Liver (tissue), 9 donors: ENCODE data around the gene CDH1. TPM values are rescaled to one million over a fixed set of nuclear protein-coding genes. Genes with fewer than 3 reads are reported as not detected.

ENCODE experiments used
- DNase-seq: peaks from one replicate; pipeline ENCODE4 v3.0.0-alpha.2; 2017; ENCODE audit warnings: low spot score
- H3K27ac ChIP-seq, 2 donors: one replicate each; pipeline ENCODE4 v1.7.0; 2013; ENCODE audit warnings: inconsistent platforms in 2 of 2, low read length in 2 of 2, control low read depth in 1 of 2, low read depth in 1 of 2, mild to moderate bottlenecking in 1 of 2
- H3K27me3 ChIP-seq, 4 donors: one replicate each; pipeline versions ENCODE4 v1.6.1 to v1.7.0; 2013; ENCODE audit warnings: low read length in 3 of 4, inconsistent platforms in 1 of 4, mild to moderate bottlenecking in 1 of 4, moderate library complexity in 1 of 4; ENCODE audit not compliant: control insufficient read depth in 4 of 4, insufficient read depth in 4 of 4
- H3K36me3 ChIP-seq, 4 donors: one replicate each; pipeline versions ENCODE4 v1.6.1 to v1.7.0; 2013; ENCODE audit warnings: low read length in 3 of 4, mild to moderate bottlenecking in 3 of 4, low read depth in 1 of 4, moderate library complexity in 1 of 4; ENCODE audit not compliant: control insufficient read depth in 4 of 4, insufficient read depth in 3 of 4
- H3K4me1 ChIP-seq, 4 donors: one replicate each; pipeline versions ENCODE4 v1.6.1 to v1.7.0; 2013; ENCODE audit warnings: low read length in 3 of 4, mild to moderate bottlenecking in 3 of 4, moderate library complexity in 1 of 4; ENCODE audit not compliant: control insufficient read depth in 4 of 4, insufficient read depth in 4 of 4
- H3K4me3 ChIP-seq, 3 donors: one replicate each; pipeline versions ENCODE4 v1.6.1 to v1.7.0; 2013; ENCODE audit warnings: low read length in 3 of 3, control low read depth in 1 of 3, low read depth in 1 of 3, mild to moderate bottlenecking in 1 of 3
- H3K9ac ChIP-seq, 2 donors: one replicate each; pipeline ENCODE4 v1.7.0; 2013; ENCODE audit warnings: low read length in 2 of 2, mild to moderate bottlenecking in 2 of 2, moderate library complexity in 2 of 2, control low read depth in 1 of 2, low read depth in 1 of 2
- H3K9me3 ChIP-seq, 4 donors: one replicate each; pipeline versions ENCODE4 v1.6.1 to v1.7.0; 2013; ENCODE audit warnings: low read length in 3 of 4; ENCODE audit not compliant: control insufficient read depth in 4 of 4
- EGR1 ChIP-seq, 2 donors: IDR thresholded peaks; 2 replicates each; pipeline ENCODE4 v1.6.1; 2016 to 2018; ENCODE audit warnings: antibody characterized with exemption in 2 of 2, low read depth in 2 of 2
- FOXA1 ChIP-seq: IDR thresholded peaks from 2 replicates; pipeline ENCODE4 v1.6.1; 2016; ENCODE audit warnings: antibody characterized with exemption
- GABPA ChIP-seq, 2 donors: IDR thresholded peaks in 1 of 2; conservative IDR thresholded peaks in 1 of 2; 2 replicates each; pipeline ENCODE4 v1.6.1; 2016; ENCODE audit warnings: antibody characterized with exemption in 2 of 2, mild to moderate bottlenecking in 1 of 2, moderate library complexity in 1 of 2
- HNF4A ChIP-seq, 2 donors: conservative IDR thresholded peaks; 2 replicates each; pipeline ENCODE4 v1.6.1; 2016; ENCODE audit warnings: antibody characterized with exemption in 2 of 2, mild to moderate bottlenecking in 2 of 2
- HNF4G ChIP-seq: IDR thresholded peaks from 2 replicates; pipeline ENCODE4 v1.6.1; 2016; ENCODE audit warnings: antibody characterized with exemption
- JUND ChIP-seq, 2 donors: IDR thresholded peaks; 2 replicates each; pipeline ENCODE4 v1.6.1; 2016; ENCODE audit warnings: antibody characterized with exemption in 2 of 2
- NR2F2 ChIP-seq: IDR thresholded peaks from 2 replicates; pipeline ENCODE4 v1.6.1; 2016; ENCODE audit warnings: antibody characterized with exemption
- RXRA ChIP-seq, 2 donors: IDR thresholded peaks; 2 replicates each; pipeline ENCODE4 v1.6.1; 2017 to 2018; ENCODE audit warnings: antibody characterized with exemption in 2 of 2, mild to moderate bottlenecking in 1 of 2
- SP1 ChIP-seq: IDR thresholded peaks from 2 replicates; pipeline ENCODE4 v1.6.1; 2018; ENCODE audit warnings: antibody characterized with exemption, mild to moderate bottlenecking
- TAF1 ChIP-seq: conservative IDR thresholded peaks from 2 replicates; pipeline ENCODE4 v1.6.1; 2016; ENCODE audit warnings: antibody characterized with exemption, mild to moderate bottlenecking
- YY1 ChIP-seq: IDR thresholded peaks from 2 replicates; pipeline ENCODE4 v1.6.1; 2016; ENCODE audit warnings: antibody characterized with exemption, mild to moderate bottlenecking
- WGBS: extraction: QIAGEN DNeasy Blood & Tissue Kit; methylation state at CpG from one replicate; pipeline ENCODE4 v1.1.7; 2013; 5-methylcytosine and 5-hydroxymethylcytosine counted together
- polyA plus RNA-seq, 2 donors: library from polyadenylated mRNA; stranded (reverse) in 1 of 2; unstranded in 1 of 2; fragments of 200-250 nt in 1 of 2; fragments of >200 nt in 1 of 2; fragmentation: Nextera tagmentation in 1 of 2; extraction: Ambion mirVana in 1 of 2; gene quantifications; one replicate each; pipeline versions ENCODE4 v1.2.1 to v1.2.3, GENCODE V29; 2013 to 2015
- total RNA-seq, 2 donors: library from RNA; depleted of rRNA; stranded (reverse); fragments of >200 nt; gene quantifications; one replicate each; pipeline ENCODE4 v1.2.3, GENCODE V29; 2014
- TF ChIP-seq, protein P1 (sequence below): IDR thresholded peaks from 2 replicates; pipeline ENCODE4 v1.6.1; 2016; ENCODE audit warnings: antibody characterized with exemption
- TF ChIP-seq, protein P2 (sequence below): fragments of 150-350 bp; IDR thresholded peaks from 2 replicates; pipeline ENCODE4 v1.5.1; 2017; ENCODE audit warnings: improper control_type of control experiment, low read depth, low read length; ENCODE audit not compliant: missing input control
- TF ChIP-seq, protein P3 (sequence below): IDR thresholded peaks from 2 replicates; pipeline ENCODE4 v1.6.1; 2016; ENCODE audit warnings: antibody characterized with exemption, mild to moderate bottlenecking
- TF ChIP-seq, protein P4 (sequence below): IDR thresholded peaks from 2 replicates; pipeline ENCODE4 v1.6.1; 2016; ENCODE audit warnings: antibody characterized with exemption
- TF ChIP-seq, protein P5 (sequence below): IDR thresholded peaks from 2 replicates; pipeline ENCODE4 v1.6.1; 2016; ENCODE audit warnings: antibody characterized with exemption
- donor health status: healthy.
- donor health status: healthy.
- donor health status: healthy.
- donor health status: healthy.
- donor health status: healthy.

The CDH1 gene
- total and polyA plus RNA-seq, 4 donors, result 21.8 to 69.3 (median 50.3) TPM

DNA sequence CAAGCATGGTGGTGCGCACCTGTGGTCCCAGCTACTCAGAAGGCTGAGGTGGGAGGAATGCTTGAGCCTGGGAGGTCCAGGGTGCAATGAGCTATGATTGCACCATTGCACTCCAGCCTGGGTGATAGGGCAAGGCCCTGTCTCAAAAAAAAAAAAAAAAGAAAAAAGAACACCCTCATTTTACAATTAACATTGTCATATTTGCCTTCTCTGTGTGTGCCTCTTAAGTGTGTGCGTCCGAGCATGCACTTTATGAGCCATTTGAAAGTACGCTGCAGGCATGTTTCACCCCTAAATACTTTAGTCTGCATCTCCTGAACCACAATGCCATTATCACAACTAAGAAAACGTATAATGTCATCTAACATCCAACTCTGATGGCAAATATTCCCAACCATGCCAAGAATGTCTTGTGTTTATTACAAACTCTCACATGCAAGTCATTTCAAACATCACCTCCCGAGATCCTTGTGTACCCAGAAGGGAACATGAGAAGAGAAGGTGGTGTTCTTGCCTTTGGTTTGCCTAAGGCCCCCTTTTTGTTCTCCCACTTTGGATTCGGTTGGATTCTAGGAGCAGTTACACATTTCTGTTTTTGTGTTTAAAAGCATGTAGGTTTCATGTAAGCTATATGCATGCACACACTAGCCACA lies 38.0 kb downstream of the CDH1 start:
- DNase-seq, result no peak
- Histone ChIP-seq H3K9ac (no peak overlapping the region), H3K9me3 (no peaks in the 10 kb centered on the region), H3K4me1 (peaks cover 2 to 30% (median 14%) of the 10 kb centered on the region in 4 donors), H3K4me3 (no peak overlapping the region), H3K27ac (no peak overlapping the region), H3K36me3 (peaks cover 0 to 11% (median 7%) of the 10 kb centered on the region in 4 donors), H3K27me3 (no peaks in the 10 kb centered on the region)
- no peak for TF ChIP-seq TAF1
- no peak for TF ChIP-seq HNF4G
- TF ChIP-seq, protein P1, sequence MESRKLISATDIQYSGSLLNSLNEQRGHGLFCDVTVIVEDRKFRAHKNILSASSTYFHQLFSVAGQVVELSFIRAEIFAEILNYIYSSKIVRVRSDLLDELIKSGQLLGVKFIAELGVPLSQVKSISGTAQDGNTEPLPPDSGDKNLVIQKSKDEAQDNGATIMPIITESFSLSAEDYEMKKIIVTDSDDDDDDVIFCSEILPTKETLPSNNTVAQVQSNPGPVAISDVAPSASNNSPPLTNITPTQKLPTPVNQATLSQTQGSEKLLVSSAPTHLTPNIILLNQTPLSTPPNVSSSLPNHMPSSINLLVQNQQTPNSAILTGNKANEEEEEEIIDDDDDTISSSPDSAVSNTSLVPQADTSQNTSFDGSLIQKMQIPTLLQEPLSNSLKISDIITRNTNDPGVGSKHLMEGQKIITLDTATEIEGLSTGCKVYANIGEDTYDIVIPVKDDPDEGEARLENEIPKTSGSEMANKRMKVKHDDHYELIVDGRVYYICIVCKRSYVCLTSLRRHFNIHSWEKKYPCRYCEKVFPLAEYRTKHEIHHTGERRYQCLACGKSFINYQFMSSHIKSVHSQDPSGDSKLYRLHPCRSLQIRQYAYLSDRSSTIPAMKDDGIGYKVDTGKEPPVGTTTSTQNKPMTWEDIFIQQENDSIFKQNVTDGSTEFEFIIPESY, result no peak
- no peak for TF ChIP-seq GABPA (IDR thresholded peaks at IDR 0.05 in 1 of 2, conservative IDR thresholded peaks at IDR 0.05 in 1 of 2)
- no peak for TF ChIP-seq SP1
- TF ChIP-seq, protein P2, sequence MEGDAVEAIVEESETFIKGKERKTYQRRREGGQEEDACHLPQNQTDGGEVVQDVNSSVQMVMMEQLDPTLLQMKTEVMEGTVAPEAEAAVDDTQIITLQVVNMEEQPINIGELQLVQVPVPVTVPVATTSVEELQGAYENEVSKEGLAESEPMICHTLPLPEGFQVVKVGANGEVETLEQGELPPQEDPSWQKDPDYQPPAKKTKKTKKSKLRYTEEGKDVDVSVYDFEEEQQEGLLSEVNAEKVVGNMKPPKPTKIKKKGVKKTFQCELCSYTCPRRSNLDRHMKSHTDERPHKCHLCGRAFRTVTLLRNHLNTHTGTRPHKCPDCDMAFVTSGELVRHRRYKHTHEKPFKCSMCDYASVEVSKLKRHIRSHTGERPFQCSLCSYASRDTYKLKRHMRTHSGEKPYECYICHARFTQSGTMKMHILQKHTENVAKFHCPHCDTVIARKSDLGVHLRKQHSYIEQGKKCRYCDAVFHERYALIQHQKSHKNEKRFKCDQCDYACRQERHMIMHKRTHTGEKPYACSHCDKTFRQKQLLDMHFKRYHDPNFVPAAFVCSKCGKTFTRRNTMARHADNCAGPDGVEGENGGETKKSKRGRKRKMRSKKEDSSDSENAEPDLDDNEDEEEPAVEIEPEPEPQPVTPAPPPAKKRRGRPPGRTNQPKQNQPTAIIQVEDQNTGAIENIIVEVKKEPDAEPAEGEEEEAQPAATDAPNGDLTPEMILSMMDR, result no peak
- TF ChIP-seq, protein P3, sequence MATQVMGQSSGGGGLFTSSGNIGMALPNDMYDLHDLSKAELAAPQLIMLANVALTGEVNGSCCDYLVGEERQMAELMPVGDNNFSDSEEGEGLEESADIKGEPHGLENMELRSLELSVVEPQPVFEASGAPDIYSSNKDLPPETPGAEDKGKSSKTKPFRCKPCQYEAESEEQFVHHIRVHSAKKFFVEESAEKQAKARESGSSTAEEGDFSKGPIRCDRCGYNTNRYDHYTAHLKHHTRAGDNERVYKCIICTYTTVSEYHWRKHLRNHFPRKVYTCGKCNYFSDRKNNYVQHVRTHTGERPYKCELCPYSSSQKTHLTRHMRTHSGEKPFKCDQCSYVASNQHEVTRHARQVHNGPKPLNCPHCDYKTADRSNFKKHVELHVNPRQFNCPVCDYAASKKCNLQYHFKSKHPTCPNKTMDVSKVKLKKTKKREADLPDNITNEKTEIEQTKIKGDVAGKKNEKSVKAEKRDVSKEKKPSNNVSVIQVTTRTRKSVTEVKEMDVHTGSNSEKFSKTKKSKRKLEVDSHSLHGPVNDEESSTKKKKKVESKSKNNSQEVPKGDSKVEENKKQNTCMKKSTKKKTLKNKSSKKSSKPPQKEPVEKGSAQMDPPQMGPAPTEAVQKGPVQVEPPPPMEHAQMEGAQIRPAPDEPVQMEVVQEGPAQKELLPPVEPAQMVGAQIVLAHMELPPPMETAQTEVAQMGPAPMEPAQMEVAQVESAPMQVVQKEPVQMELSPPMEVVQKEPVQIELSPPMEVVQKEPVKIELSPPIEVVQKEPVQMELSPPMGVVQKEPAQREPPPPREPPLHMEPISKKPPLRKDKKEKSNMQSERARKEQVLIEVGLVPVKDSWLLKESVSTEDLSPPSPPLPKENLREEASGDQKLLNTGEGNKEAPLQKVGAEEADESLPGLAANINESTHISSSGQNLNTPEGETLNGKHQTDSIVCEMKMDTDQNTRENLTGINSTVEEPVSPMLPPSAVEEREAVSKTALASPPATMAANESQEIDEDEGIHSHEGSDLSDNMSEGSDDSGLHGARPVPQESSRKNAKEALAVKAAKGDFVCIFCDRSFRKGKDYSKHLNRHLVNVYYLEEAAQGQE, result no peak
- no peak for TF ChIP-seq NR2F2
- 89% methylated on average over 7 of the region's 7 CpGs for whole genome bisulfite sequencing

DNA sequence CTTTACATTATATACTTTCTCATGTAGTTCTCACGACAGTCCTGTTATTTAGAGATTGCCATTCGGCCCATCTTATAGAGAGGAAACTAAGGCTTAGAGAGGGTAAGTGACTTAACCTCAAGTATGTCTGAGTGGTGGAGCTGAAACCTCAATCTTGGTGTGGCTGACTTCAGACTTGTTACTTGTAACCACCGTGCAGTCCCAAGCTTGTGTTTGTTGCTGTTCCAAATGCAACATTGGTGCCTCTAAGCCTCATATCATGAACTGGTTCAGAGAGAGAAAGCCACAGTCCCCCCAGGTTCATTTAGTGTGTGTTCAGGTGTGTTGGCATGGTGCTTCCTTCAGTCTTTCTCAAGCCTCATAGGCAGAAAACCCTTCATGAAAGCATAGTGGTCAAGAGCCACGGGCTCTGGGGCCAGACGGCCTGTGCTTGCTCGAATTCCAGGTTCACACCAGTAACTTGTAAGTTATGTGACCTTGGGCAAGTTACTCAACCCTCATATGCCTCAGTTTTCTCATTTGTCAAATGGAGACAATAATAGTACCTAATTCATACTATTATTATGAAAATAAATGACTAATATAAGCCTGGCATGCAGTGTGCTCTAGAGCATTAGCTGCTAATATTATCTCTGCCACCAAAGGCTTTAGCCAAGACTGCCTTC lies 39.9 kb downstream of the CDH1 start:
- no peak for DNase-seq
- H3K36me3 ChIP-seq, result peaks cover 0 to 4% (median 0%) of the 10 kb centered on the region in 4 donors
- 80% methylated on average over 6 of the region's 6 CpGs for whole genome bisulfite sequencing
- peaks cover 8 to 39% (median 20%) of the 10 kb centered on the region in 4 donors for H3K4me1 ChIP-seq
- H3K9me3 ChIP-seq, result no peaks in the 10 kb centered on the region
- no peak overlapping the region for H3K9ac ChIP-seq
- H3K27me3 ChIP-seq, result no peaks in the 10 kb centered on the region
- H3K27ac ChIP-seq, result peak overlapping the region; percentile 28 to 46
- H3K4me3 ChIP-seq, result no peak overlapping the region
- TF ChIP-seq, protein P4, sequence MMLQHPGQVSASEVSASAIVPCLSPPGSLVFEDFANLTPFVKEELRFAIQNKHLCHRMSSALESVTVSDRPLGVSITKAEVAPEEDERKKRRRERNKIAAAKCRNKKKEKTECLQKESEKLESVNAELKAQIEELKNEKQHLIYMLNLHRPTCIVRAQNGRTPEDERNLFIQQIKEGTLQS, result no peak
- TF ChIP-seq SP1 (no peak), HNF4G (no peak), RXRA (IDR thresholded peaks at IDR 0.05) (no peak), HNF4A (conservative IDR thresholded peaks at IDR 0.05) (no peak), YY1 (no peak), EGR1 (IDR thresholded peaks at IDR 0.05; ENCODE audit: low read depth in 2 of 2) (no peak), FOXA1 (no peak), TAF1 (no peak), JUND (IDR thresholded peaks at IDR 0.05) (no peak)
- TF ChIP-seq, protein P3, result no peak
- TF ChIP-seq, protein P5, sequence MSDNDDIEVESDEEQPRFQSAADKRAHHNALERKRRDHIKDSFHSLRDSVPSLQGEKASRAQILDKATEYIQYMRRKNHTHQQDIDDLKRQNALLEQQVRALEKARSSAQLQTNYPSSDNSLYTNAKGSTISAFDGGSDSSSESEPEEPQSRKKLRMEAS, result no peak
- TF ChIP-seq, protein P1, result no peak
